ENCODE results near the gene CIB4.

Gene CIB4

GRCh38 chr2:26550276-26551015 lies 90.7 kb downstream of the CIB4 start:
- DNase-seq (ENCODE audit: low spot score), result no peak

- DNase-seq (ENCODE audit: low spot score), result no peak
Observed at GRCh38 chr2:26542676-26543505, 98.3 kb downstream of the CIB4 start.

GRCh38 chr2:26542194-26542455 lies 99.0 kb downstream of the CIB4 start:
- DNase-seq (ENCODE audit: low spot score), result no peak

- no peak for DNase-seq (ENCODE audit: low spot score)
Observed at GRCh38 chr2:26541401-26542193, 99.6 kb downstream of the CIB4 start.

GRCh38 chr2:26540961-26541360 lies 100.2 kb downstream of the CIB4 start:
- no peak for DNase-seq (ENCODE audit: low spot score)

GRCh38 chr2:26540306-26540705 lies 100.9 kb downstream of the CIB4 start:
- no peak for DNase-seq (ENCODE audit: low spot score)

- no peak for DNase-seq (ENCODE audit: low spot score)
Observed at GRCh38 chr2:26537826-26538475, 103.2 kb downstream of the CIB4 start.

- no peak for DNase-seq (ENCODE audit: low spot score)
Observed at GRCh38 chr2:26537069-26537825, 103.9 kb downstream of the CIB4 start.

- no peak for DNase-seq (ENCODE audit: low spot score)
Observed at GRCh38 chr2:26536371-26537068, 104.6 kb downstream of the CIB4 start.

GRCh38 chr2:26535663-26536275 lies 105.4 kb downstream of the CIB4 start:
- no peak for DNase-seq (ENCODE audit: low spot score)

- no peak for DNase-seq (ENCODE audit: low spot score)
Observed at GRCh38 chr2:26534865-26535662, 106.1 kb downstream of the CIB4 start.

GRCh38 chr2:26534098-26534864 lies 106.9 kb downstream of the CIB4 start:
- DNase-seq (ENCODE audit: low spot score), result no peak

- no peak for DNase-seq (ENCODE audit: low spot score)
Observed at GRCh38 chr2:26533661-26534060, 107.5 kb downstream of the CIB4 start.

GRCh38 chr2:26532301-26533250 lies 108.6 kb downstream of the CIB4 start:
- no peak for DNase-seq (ENCODE audit: low spot score)
